ENCODE results near the gene OSBP. TPM values are rescaled to one million over a fixed set of nuclear protein-coding genes. Genes with fewer than 3 reads are reported as not detected.

Gene OSBP
- total and polyA plus RNA-seq, 2 donors (not counting 3 experiments of a cell fraction or from before 2014, with no cell fraction given) = 14.2 to 37.5 TPM

DNA sequence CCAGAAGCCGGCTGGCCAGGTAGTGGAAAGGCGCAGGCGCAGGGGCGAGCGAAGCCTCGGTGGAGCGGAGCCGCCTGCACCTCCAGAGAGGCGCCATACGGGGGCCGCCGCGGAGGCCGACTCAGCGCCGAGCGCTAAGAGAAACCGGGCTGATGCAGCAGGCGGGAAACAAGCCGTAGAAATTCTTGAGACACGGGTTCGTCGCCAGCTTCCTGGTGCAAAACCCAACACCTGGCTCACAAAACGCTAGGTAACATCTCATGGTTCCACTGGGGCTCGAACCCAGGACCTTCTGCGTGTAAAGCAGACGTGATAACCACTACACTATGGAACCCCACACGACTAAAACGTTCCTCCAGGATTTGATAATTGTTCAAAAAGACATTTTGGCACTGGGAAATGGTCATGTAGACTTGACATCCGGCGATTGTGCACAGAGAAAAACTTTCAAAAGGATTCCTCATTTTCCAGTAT, 65.2 kb downstream of the OSBP start:
- peak overlapping the region; percentile 83 for H3K9ac ChIP-seq (replicated peaks; ENCODE audit: extremely low read depth, insufficient read depth, low read length)
- H3K4me1 ChIP-seq (ENCODE audit: control insufficient read depth, extremely low read depth, insufficient read depth, low read length) = peaks cover 21% of the 10 kb centered on the region
- H3K4me3 ChIP-seq (replicated peaks in 1 of 3; ENCODE audit: insufficient read depth in 1 of 3, low read depth in 1 of 3, low read length in 3 of 3) = peak overlapping the region; percentile 25 to 88 (median 50)
- H3K79me2 ChIP-seq (ENCODE audit: control insufficient read depth, insufficient read depth, low read length) = no peaks in the 10 kb centered on the region
- peak overlapping the region; percentile 88 for H3K27ac ChIP-seq (ENCODE audit: insufficient read depth, low read depth, low read length)
- DNase-seq (ENCODE audit: low read depth, low spot score) (peak; percentile 96), FAIRE-seq (peak; percentile 83)
- BruUV-seq (replicated peaks) = TSS peak; percentile 100
- intact Hi-C loops (cut with micrococcal nuclease) = loop anchor here (1.0 to 10.0 kb wide), 8 partner anchors 13 to 972 kb away; partner anchors contain the start of genes OR4D9, OSBP, PATL1 and STX3
- H3K27me3 ChIP-seq (ENCODE audit: control insufficient read depth in 2 of 2, insufficient read depth in 2 of 2, low read length in 2 of 2) = no peaks in the 10 kb centered on the region
- ChIA-PET POLR2A (no interaction called here), CTCF (interaction anchor here (2.2 to 3.8 kb wide), 2 partner anchors 10 to 13 kb away, joined by 6 to 22 read pairs; no protein-coding TSS in a partner anchor)
- dilution Hi-C loops (cut with MboI; ENCODE audit: extremely low pct_ligation_motif_present, low sequenced_read_pairs) = no loop called here
- peak overlapping the region; percentile 76 for H3K4me2 ChIP-seq (ENCODE audit: insufficient read depth, low read length)
- no peaks in the 10 kb centered on the region for H3K36me3 ChIP-seq (ENCODE audit: control insufficient read depth in 2 of 2, extremely low read depth in 1 of 2, insufficient read depth in 2 of 2, low read length in 2 of 2)
- TF ChIP-seq EZH2 (IDR thresholded peaks at IDR 0.05; ENCODE audit: borderline replicate concordance, low read depth, low read length, severe bottlenecking) (no peak), FOS (IDR thresholded peaks at IDR 0.05; ENCODE audit: borderline replicate concordance, insufficient read depth, low read length) (no peak), POLR2AphosphoS5 (IDR thresholded peaks at IDR 0.05; ENCODE audit: insufficient read depth, low read depth, low read length) (peak; percentile 84)
- TF ChIP-seq, protein P1, sequence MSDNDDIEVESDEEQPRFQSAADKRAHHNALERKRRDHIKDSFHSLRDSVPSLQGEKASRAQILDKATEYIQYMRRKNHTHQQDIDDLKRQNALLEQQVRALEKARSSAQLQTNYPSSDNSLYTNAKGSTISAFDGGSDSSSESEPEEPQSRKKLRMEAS (IDR thresholded peaks at IDR 0.05; ENCODE audit: insufficient read depth, insufficient read length) = no peak
- TF ChIP-seq, protein P2, sequence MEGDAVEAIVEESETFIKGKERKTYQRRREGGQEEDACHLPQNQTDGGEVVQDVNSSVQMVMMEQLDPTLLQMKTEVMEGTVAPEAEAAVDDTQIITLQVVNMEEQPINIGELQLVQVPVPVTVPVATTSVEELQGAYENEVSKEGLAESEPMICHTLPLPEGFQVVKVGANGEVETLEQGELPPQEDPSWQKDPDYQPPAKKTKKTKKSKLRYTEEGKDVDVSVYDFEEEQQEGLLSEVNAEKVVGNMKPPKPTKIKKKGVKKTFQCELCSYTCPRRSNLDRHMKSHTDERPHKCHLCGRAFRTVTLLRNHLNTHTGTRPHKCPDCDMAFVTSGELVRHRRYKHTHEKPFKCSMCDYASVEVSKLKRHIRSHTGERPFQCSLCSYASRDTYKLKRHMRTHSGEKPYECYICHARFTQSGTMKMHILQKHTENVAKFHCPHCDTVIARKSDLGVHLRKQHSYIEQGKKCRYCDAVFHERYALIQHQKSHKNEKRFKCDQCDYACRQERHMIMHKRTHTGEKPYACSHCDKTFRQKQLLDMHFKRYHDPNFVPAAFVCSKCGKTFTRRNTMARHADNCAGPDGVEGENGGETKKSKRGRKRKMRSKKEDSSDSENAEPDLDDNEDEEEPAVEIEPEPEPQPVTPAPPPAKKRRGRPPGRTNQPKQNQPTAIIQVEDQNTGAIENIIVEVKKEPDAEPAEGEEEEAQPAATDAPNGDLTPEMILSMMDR (IDR thresholded peaks at IDR 0.05; ENCODE audit: extremely low read depth in 1 of 2, insufficient read depth in 1 of 2, low read depth in 1 of 2, low read length in 2 of 2) = peak; percentile 24 to 60
- no peaks in the 10 kb centered on the region for H4K20me1 ChIP-seq (replicated peaks; ENCODE audit: control insufficient read depth, extremely low read depth, insufficient read depth, low read length)
- H3K9me1 ChIP-seq (replicated peaks; ENCODE audit: control insufficient read depth, extremely low read depth, insufficient read depth, low read length) = no peaks in the 10 kb centered on the region
- no peaks in the 10 kb centered on the region for H3K9me3 ChIP-seq (replicated peaks; ENCODE audit: control insufficient read depth, insufficient read depth, low read length)
- H2AFZ ChIP-seq (ENCODE audit: low read depth, low read length) = peak overlapping the region; percentile 38
